Suprapubic skin (tissue), 4 donors: ENCODE results near the gene C6orf47.

ENCODE experiments used
- EP300 ChIP-seq: sonication (generic); formaldehyde crosslinking; IDR thresholded peaks from one replicate; pipeline ENCODE4 v1.6.1; 2017; ENCODE audit warnings: antibody characterized with exemption
- POLR2A ChIP-seq, 2 donors: fragments of 450-650 bp; IDR thresholded peaks; one replicate each; pipeline ENCODE4 v1.6.1; 2017; ENCODE audit warnings: antibody characterized with exemption in 2 of 2, mild to moderate bottlenecking in 2 of 2, moderate library complexity in 2 of 2
- POLR2AphosphoS5 ChIP-seq, 3 donors: sonication (generic); formaldehyde crosslinking; IDR thresholded peaks; one replicate each; pipeline ENCODE4 v1.6.1; 2017; ENCODE audit warnings: antibody characterized with exemption in 3 of 3
- TF ChIP-seq, protein P1 (sequence below), 2 donors: fragments of 200-600 bp in 1 of 2; fragments of 450-650 bp in 1 of 2; sonication (generic) in 1 of 2; IDR thresholded peaks; one replicate each; pipeline ENCODE4 v1.5.1; 2016 to 2019; ENCODE audit warnings: antibody characterized with exemption in 2 of 2, mild to moderate bottlenecking in 1 of 2, moderate library complexity in 1 of 2

DNA sequence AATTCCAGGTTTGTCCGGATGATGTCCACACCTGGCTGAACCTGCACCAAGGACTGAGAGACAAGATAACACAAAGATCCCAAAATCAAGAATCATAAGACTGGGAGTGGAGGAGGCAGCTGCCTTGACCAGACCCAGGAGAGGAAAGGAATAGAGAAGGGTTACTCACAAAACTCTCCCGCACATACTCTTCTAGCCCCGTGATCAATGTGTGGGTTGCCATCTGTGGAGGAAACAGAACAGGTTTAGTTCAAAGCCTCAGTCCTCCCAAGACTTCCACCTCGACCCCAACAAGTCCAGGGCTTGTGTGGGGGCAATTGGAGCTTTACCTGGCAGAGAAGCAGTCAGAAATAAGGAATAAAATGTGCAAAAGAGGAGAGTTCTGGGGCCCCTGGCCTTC is 19.2 kb downstream of the C6orf47 start:
- TF ChIP-seq, protein P1, sequence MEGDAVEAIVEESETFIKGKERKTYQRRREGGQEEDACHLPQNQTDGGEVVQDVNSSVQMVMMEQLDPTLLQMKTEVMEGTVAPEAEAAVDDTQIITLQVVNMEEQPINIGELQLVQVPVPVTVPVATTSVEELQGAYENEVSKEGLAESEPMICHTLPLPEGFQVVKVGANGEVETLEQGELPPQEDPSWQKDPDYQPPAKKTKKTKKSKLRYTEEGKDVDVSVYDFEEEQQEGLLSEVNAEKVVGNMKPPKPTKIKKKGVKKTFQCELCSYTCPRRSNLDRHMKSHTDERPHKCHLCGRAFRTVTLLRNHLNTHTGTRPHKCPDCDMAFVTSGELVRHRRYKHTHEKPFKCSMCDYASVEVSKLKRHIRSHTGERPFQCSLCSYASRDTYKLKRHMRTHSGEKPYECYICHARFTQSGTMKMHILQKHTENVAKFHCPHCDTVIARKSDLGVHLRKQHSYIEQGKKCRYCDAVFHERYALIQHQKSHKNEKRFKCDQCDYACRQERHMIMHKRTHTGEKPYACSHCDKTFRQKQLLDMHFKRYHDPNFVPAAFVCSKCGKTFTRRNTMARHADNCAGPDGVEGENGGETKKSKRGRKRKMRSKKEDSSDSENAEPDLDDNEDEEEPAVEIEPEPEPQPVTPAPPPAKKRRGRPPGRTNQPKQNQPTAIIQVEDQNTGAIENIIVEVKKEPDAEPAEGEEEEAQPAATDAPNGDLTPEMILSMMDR (IDR thresholded peaks at IDR 0.05): no peak
- TF ChIP-seq POLR2A (IDR thresholded peaks at IDR 0.05) (no peak), POLR2AphosphoS5 (IDR thresholded peaks at IDR 0.05) (no peak), EP300 (no peak)
